ENCODE results near the gene UBQLN1. TPM values are rescaled to one million over a fixed set of nuclear protein-coding genes. Genes with fewer than 3 reads are reported as not detected.

Gene UBQLN1
- polyA plus RNA-seq, 1 donor from 2014 or later = 133 TPM

DNA sequence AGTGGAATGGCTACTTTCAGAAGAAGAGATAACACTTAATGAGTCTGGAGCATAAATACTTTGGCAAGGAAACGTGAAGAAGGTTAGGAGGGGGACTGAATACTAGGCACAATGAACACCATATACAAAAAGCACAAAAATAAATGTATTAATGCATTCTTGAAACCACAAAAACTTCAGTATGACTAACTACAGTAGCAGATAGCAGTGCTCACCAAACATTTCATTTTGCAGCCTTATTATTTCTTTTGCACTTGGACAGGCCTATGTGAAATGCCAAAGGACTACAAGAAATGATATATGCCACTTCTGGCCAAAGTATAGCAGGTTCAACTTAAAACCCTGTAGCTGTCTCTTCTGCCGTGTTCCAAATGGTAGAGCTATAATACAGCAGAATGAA, 26.3 kb downstream of the UBQLN1 start:
- Histone ChIP-seq H3K79me2 (replicated peaks; ENCODE audit: insufficient read depth, low read length) (peaks cover 32% of the 10 kb centered on the region), H3K4me2 (ENCODE audit: low read length) (no peak overlapping the region), H2AFZ (ENCODE audit: low read depth, low read length) (no peak overlapping the region), H3K9me3 (ENCODE audit: low read length) (no peaks in the 10 kb centered on the region), H3K27me3 (ENCODE audit: insufficient read depth, low read depth, low read length) (no peaks in the 10 kb centered on the region), H4K20me1 (ENCODE audit: insufficient read depth) (no peaks in the 10 kb centered on the region), H3K4me3 (ENCODE audit: low read length) (no peak overlapping the region), H3K9ac (ENCODE audit: low read length) (no peak overlapping the region), H3K27ac (ENCODE audit: low read length) (no peak overlapping the region), H3K36me3 (ENCODE audit: insufficient read depth, low read length) (no peaks in the 10 kb centered on the region), H3K9me2 (ENCODE audit: insufficient read depth, low read length) (no peaks in the 10 kb centered on the region), H3F3A (ENCODE audit: insufficient read depth, low read length, poor library complexity, severe bottlenecking) (no peaks in the 10 kb centered on the region)
- no peak for TF ChIP-seq CTCF (IDR thresholded peaks at IDR 0.05; ENCODE audit: poor library complexity, severe bottlenecking)
- TF ChIP-seq SMC3 (conservative IDR thresholded peaks at IDR 0.05; ENCODE audit: poor library complexity) = no peak
- no peak for TF ChIP-seq TAF1 (IDR thresholded peaks at IDR 0.05; ENCODE audit: low read depth)
- TF ChIP-seq EP300 (conservative IDR thresholded peaks at IDR 0.05; ENCODE audit: poor library complexity, severe bottlenecking) = no peak
- no peak for TF ChIP-seq EZH2 (IDR thresholded peaks at IDR 0.05; ENCODE audit: borderline replicate concordance, insufficient read depth, low read length, poor library complexity, severe bottlenecking)
- no peak for TF ChIP-seq POLR2AphosphoS5 (IDR thresholded peaks at IDR 0.05)
- no peak for TF ChIP-seq MXI1 (conservative IDR thresholded peaks at IDR 0.05; ENCODE audit: poor library complexity, severe bottlenecking)
- no peak for TF ChIP-seq RAD21 (conservative IDR thresholded peaks at IDR 0.05)
- TF ChIP-seq, protein P1, sequence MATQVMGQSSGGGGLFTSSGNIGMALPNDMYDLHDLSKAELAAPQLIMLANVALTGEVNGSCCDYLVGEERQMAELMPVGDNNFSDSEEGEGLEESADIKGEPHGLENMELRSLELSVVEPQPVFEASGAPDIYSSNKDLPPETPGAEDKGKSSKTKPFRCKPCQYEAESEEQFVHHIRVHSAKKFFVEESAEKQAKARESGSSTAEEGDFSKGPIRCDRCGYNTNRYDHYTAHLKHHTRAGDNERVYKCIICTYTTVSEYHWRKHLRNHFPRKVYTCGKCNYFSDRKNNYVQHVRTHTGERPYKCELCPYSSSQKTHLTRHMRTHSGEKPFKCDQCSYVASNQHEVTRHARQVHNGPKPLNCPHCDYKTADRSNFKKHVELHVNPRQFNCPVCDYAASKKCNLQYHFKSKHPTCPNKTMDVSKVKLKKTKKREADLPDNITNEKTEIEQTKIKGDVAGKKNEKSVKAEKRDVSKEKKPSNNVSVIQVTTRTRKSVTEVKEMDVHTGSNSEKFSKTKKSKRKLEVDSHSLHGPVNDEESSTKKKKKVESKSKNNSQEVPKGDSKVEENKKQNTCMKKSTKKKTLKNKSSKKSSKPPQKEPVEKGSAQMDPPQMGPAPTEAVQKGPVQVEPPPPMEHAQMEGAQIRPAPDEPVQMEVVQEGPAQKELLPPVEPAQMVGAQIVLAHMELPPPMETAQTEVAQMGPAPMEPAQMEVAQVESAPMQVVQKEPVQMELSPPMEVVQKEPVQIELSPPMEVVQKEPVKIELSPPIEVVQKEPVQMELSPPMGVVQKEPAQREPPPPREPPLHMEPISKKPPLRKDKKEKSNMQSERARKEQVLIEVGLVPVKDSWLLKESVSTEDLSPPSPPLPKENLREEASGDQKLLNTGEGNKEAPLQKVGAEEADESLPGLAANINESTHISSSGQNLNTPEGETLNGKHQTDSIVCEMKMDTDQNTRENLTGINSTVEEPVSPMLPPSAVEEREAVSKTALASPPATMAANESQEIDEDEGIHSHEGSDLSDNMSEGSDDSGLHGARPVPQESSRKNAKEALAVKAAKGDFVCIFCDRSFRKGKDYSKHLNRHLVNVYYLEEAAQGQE (IDR thresholded peaks at IDR 0.05; ENCODE audit: borderline replicate concordance) = no peak

GRCh38 chr9:83680233-83680632, 27.5 kb downstream of the UBQLN1 start:
- no peak overlapping the region for H3K4me2 ChIP-seq (ENCODE audit: low read length)
- TF ChIP-seq TAF1 (IDR thresholded peaks at IDR 0.05; ENCODE audit: low read depth) (no peak), POLR2AphosphoS5 (IDR thresholded peaks at IDR 0.05) (no peak), EP300 (conservative IDR thresholded peaks at IDR 0.05; ENCODE audit: poor library complexity, severe bottlenecking) (no peak), SMC3 (conservative IDR thresholded peaks at IDR 0.05; ENCODE audit: poor library complexity) (no peak), RAD21 (conservative IDR thresholded peaks at IDR 0.05) (no peak), EZH2 (IDR thresholded peaks at IDR 0.05; ENCODE audit: borderline replicate concordance, insufficient read depth, low read length, poor library complexity, severe bottlenecking) (no peak), CTCF (IDR thresholded peaks at IDR 0.05; ENCODE audit: poor library complexity, severe bottlenecking) (no peak), MXI1 (conservative IDR thresholded peaks at IDR 0.05; ENCODE audit: poor library complexity, severe bottlenecking) (no peak)
- TF ChIP-seq, protein P1 (IDR thresholded peaks at IDR 0.05; ENCODE audit: borderline replicate concordance) = no peak
- no peak overlapping the region for H2AFZ ChIP-seq (ENCODE audit: low read depth, low read length)
- no peak overlapping the region for H3K27ac ChIP-seq (ENCODE audit: low read length)
- H3K27me3 ChIP-seq (ENCODE audit: insufficient read depth, low read depth, low read length) = no peaks in the 10 kb centered on the region
- no peaks in the 10 kb centered on the region for H4K20me1 ChIP-seq (ENCODE audit: insufficient read depth)
- H3K36me3 ChIP-seq (ENCODE audit: insufficient read depth, low read length) = no peaks in the 10 kb centered on the region
- no peak overlapping the region for H3K9ac ChIP-seq (ENCODE audit: low read length)
- no peaks in the 10 kb centered on the region for H3K9me2 ChIP-seq (ENCODE audit: insufficient read depth, low read length)
- no peaks in the 10 kb centered on the region for H3K9me3 ChIP-seq (ENCODE audit: low read length)
- no peaks in the 10 kb centered on the region for H3F3A ChIP-seq (ENCODE audit: insufficient read depth, low read length, poor library complexity, severe bottlenecking)
- no peak overlapping the region for H3K4me3 ChIP-seq (ENCODE audit: low read length)
- peaks cover 19% of the 10 kb centered on the region for H3K79me2 ChIP-seq (replicated peaks; ENCODE audit: insufficient read depth, low read length)
